ENCODE data around the gene PTTG1IP. TPM values are rescaled to one million over a fixed set of nuclear protein-coding genes. Genes with fewer than 3 reads are reported as not detected.

The PTTG1IP gene
- total and polyA plus RNA-seq, 7 donors, result 49.7 to 208 (median 158) TPM

GRCh38 chr21:44907966-44908895 is 34.7 kb upstream of the PTTG1IP start:
- Histone ChIP-seq H3K9me3 (no peaks in the 10 kb centered on the region), H3K36me3 (no peaks in the 10 kb centered on the region), H3K27ac (peak overlapping the region; percentile 3 to 92 (median 77)), H3K4me1 (peaks cover 0 to 65% (median 50%) of the 10 kb centered on the region in 4 donors), H3K4me3 (peak overlapping the region in 3 of 4 donors; percentile 25 to 44 (median 27)), H3K27me3 (no peaks in the 10 kb centered on the region)
- 55 to 76% methylated on average over 25 of the region's 25 CpGs for WGBS, 2 donors
- no peak for DNase-seq
- intact Hi-C loops (cut with DNase I), result no loop called here
- TF ChIP-seq CTCF (IDR thresholded peaks at IDR 0.05) (peak in 1 of 4 experiments; percentile 8), EP300 (IDR thresholded peaks at IDR 0.05) (peak in 1 of 4 donors; percentile 34), POLR2A (IDR thresholded peaks at IDR 0.05) (no peak), POLR2AphosphoS5 (IDR thresholded peaks at IDR 0.05) (peak in 2 of 4 donors; percentile 59 to 68)

GRCh38 chr21:44907225-44907965 is 33.9 kb upstream of the PTTG1IP start:
- Histone ChIP-seq H3K27ac (peak overlapping the region; percentile 3 to 92 (median 77)), H3K9me3 (no peaks in the 10 kb centered on the region), H3K27me3 (no peaks in the 10 kb centered on the region), H3K36me3 (no peaks in the 10 kb centered on the region), H3K4me1 (peaks cover 0 to 65% (median 50%) of the 10 kb centered on the region in 4 donors), H3K4me3 (peak overlapping the region in 3 of 4 donors; percentile 25 to 44 (median 27))
- peak; percentile 80 for DNase-seq
- peak in 1 of 4 donors; percentile 28 for TF ChIP-seq POLR2AphosphoS5 (IDR thresholded peaks at IDR 0.05)
- TF ChIP-seq CTCF (IDR thresholded peaks at IDR 0.05), result no peak
- WGBS, 2 donors, result 58 to 74% methylated on average over 16 of the region's 16 CpGs
- intact Hi-C loops (cut with DNase I), result no loop called here

GRCh38 chr21:44905728-44906090 is 32.2 kb upstream of the PTTG1IP start:
- no peak overlapping the region for H3K4me3 ChIP-seq
- intact Hi-C loops (cut with DNase I), result no loop called here
- H3K9me3 ChIP-seq, result no peaks in the 10 kb centered on the region
- peak overlapping the region in 2 of 4 donors; percentile 83 to 92 for H3K27ac ChIP-seq
- TF ChIP-seq POLR2AphosphoS5 (IDR thresholded peaks at IDR 0.05) (no peak), EP300 (IDR thresholded peaks at IDR 0.05) (no peak), CTCF (IDR thresholded peaks at IDR 0.05) (no peak), POLR2A (IDR thresholded peaks at IDR 0.05) (no peak)
- H3K4me1 ChIP-seq, result peaks cover 0 to 51% (median 36%) of the 10 kb centered on the region in 4 donors
- H3K36me3 ChIP-seq, result peaks cover 0 to 6% (median 0%) of the 10 kb centered on the region in 4 donors
- WGBS, 2 donors, result 80 to 88% methylated on average over 7 of the region's 7 CpGs
- no peak for DNase-seq
- H3K27me3 ChIP-seq, result no peaks in the 10 kb centered on the region

DNA sequence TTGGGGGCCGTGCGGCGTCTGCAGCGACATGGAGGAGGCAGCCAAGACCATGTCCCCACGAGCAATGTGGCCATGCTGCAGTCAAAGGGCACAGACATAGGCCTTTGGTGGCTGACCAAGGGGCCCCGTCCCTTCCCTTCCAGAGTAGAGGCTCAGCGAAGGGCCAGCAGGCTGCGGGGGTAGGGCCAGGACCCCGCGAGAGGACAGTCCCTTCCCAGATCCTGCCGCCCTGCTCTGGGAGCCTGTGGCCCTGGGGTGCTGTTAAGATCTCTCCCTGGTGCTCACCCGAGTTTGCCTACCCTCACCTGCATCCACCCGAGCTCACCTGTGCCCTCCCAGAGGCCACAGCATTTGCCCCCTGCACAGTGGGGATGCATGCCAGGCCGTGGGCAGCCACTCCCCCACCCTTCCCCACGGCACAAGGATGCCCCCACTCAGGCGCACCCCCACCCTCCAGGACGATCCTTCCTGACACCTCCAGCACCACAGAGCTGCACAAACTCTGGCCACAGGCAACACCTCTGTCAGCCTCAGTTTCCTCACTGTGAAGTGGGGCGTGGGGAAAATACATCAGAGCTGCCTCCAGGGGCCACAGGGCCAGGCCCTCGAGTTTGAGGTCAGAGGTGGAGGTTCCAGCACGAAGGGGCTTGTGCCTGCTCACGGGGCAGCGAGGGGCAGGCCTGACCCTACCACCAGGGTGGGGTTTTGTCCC is 31.7 kb upstream of the PTTG1IP start:
- Histone ChIP-seq H3K27ac (peak overlapping the region in 2 of 4 donors; percentile 83 to 92), H3K36me3 (peaks cover 0 to 6% (median 0%) of the 10 kb centered on the region in 4 donors), H3K27me3 (no peaks in the 10 kb centered on the region), H3K4me3 (no peak overlapping the region), H3K4me1 (peaks cover 0 to 46% (median 31%) of the 10 kb centered on the region in 4 donors), H3K9me3 (no peaks in the 10 kb centered on the region)
- no peak for DNase-seq
- TF ChIP-seq CTCF (IDR thresholded peaks at IDR 0.05) (no peak), POLR2A (IDR thresholded peaks at IDR 0.05) (no peak), POLR2AphosphoS5 (IDR thresholded peaks at IDR 0.05) (no peak), EP300 (IDR thresholded peaks at IDR 0.05) (no peak)
- intact Hi-C loops (cut with DNase I), result no loop called here
- WGBS, 2 donors, result 90 to 93% methylated on average over 22 of the region's 22 CpGs

Data from sigmoid colon (tissue), 7 donors.